OCI-LY1 (cell line): Measurements from ENCODE around the gene OVAAL.

Experiments used
- H2AFZ ChIP-seq: fragments of 200-600 bp; sonication (generic), shearing (Covaris generic); 2 replicates; pipeline ENCODE4 v1.6.0; 2014; ENCODE audit warnings: antibody characterized with exemption, mild to moderate bottlenecking, low read length
- H3F3A ChIP-seq: fragments of 200-600 bp; sonication (generic), shearing (Covaris generic); 2 replicates; pipeline ENCODE4 v1.6.0; 2014; ENCODE audit warnings: mild to moderate bottlenecking, antibody characterized with exemption, low read length, moderate library complexity; ENCODE audit not compliant: insufficient read depth
- H3K27ac ChIP-seq: fragments of 200-600 bp; sonication (generic); 2 replicates; pipeline ENCODE4 v1.5.1; 2014; ENCODE audit warnings: low read length, mixed run types, mild to moderate bottlenecking, low read depth; ENCODE audit not compliant: poor library complexity, severe bottlenecking
- H3K27me3 ChIP-seq: fragments of 200-600 bp; sonication (generic); 2 replicates; pipeline ENCODE4 v1.6.0; 2014; ENCODE audit warnings: antibody characterized with exemption, mild to moderate bottlenecking, low read length, moderate library complexity; ENCODE audit not compliant: insufficient read depth
- H3K36me3 ChIP-seq: fragments of 200-600 bp; sonication (generic); 2 replicates; pipeline ENCODE4 v1.6.1; 2014; ENCODE audit warnings: mild to moderate bottlenecking, antibody characterized with exemption, low read length, moderate library complexity, mixed read lengths; ENCODE audit not compliant: insufficient read depth
- H3K4me1 ChIP-seq: fragments of 200-600 bp; sonication (generic); 2 replicates; pipeline ENCODE4 v1.5.1; 2014; ENCODE audit warnings: mild to moderate bottlenecking, low read length, moderate library complexity; ENCODE audit not compliant: insufficient read depth, severe bottlenecking
- H3K4me2 ChIP-seq: fragments of 200-600 bp; sonication (generic), shearing (Covaris generic); 2 replicates; pipeline ENCODE4 v1.6.1; 2014; ENCODE audit warnings: low read length
- H3K4me3 ChIP-seq: fragments of 200-600 bp; sonication (generic); 2 replicates; pipeline ENCODE4 v1.5.1; 2014; ENCODE audit warnings: low read length, low read depth, mild to moderate bottlenecking, mixed read lengths; ENCODE audit not compliant: poor library complexity, severe bottlenecking
- H3K79me2 ChIP-seq: fragments of 200-600 bp; shearing (Covaris generic); 2 replicates; pipeline ENCODE4 v1.6.1; 2016; ENCODE audit warnings: mixed run types, low read length, mixed read lengths; ENCODE audit not compliant: insufficient read depth
- H3K9ac ChIP-seq: fragments of 200-600 bp; sonication (generic), shearing (Covaris generic); 2 replicates; pipeline ENCODE4 v1.6.1; 2014; ENCODE audit warnings: mild to moderate bottlenecking, low read length, mixed read lengths
- H3K9me2 ChIP-seq: fragments of 200-600 bp; sonication (generic), shearing (Covaris generic); 2 replicates; pipeline ENCODE4 v1.6.1; 2014; ENCODE audit warnings: low read depth, mild to moderate bottlenecking, low read length, mixed read lengths
- H3K9me3 ChIP-seq: fragments of 200-600 bp; shearing (Covaris generic); 2 replicates; pipeline ENCODE4 v1.6.1; 2014; ENCODE audit warnings: low read length, mixed read lengths
- H4K20me1 ChIP-seq: fragments of 200-600 bp; sonication (generic), shearing (Covaris generic); 2 replicates; pipeline ENCODE4 v1.6.0; 2016; ENCODE audit warnings: mild to moderate bottlenecking, low read length; ENCODE audit not compliant: insufficient read depth
- EZH2 ChIP-seq: fragments of 200-600 bp; sonication (generic), shearing (Covaris generic); IDR thresholded peaks from 2 replicates; pipeline ENCODE4 v1.8.0; 2017; ENCODE audit warnings: borderline replicate concordance, mixed run types, mild to moderate bottlenecking, antibody characterized with exemption, low read length, moderate library complexity, mixed read lengths
- TF ChIP-seq, protein P1 (sequence below): fragments of 200-600 bp; sonication (generic), shearing (Covaris generic); IDR thresholded peaks from 2 replicates; pipeline ENCODE4 v1.5.1; 2017; ENCODE audit warnings: mild to moderate bottlenecking, antibody characterized with exemption, low read length, moderate library complexity, mixed read lengths

The OVAAL gene

GRCh38 chr1:180521474-180522212 is 37.1 kb upstream of the OVAAL start:
- Histone ChIP-seq H3K9ac (no peak overlapping the region), H2AFZ (no peak overlapping the region), H3K79me2 (no peaks in the 10 kb centered on the region), H3F3A (no peaks in the 10 kb centered on the region), H3K4me2 (no peak overlapping the region), H3K27me3 (0 out of 2 replicates have a peak, but pooled peaks cover 3% of the 10 kb centered on the region), H4K20me1 (no peaks in the 10 kb centered on the region), H3K4me3 (no peak overlapping the region), H3K9me3 (no peaks in the 10 kb centered on the region), H3K4me1 (no peaks in the 10 kb centered on the region), H3K27ac (no peak overlapping the region), H3K9me2 (no peaks in the 10 kb centered on the region), H3K36me3 (no peaks in the 10 kb centered on the region)
- TF ChIP-seq EZH2: no peak
- TF ChIP-seq, protein P1, sequence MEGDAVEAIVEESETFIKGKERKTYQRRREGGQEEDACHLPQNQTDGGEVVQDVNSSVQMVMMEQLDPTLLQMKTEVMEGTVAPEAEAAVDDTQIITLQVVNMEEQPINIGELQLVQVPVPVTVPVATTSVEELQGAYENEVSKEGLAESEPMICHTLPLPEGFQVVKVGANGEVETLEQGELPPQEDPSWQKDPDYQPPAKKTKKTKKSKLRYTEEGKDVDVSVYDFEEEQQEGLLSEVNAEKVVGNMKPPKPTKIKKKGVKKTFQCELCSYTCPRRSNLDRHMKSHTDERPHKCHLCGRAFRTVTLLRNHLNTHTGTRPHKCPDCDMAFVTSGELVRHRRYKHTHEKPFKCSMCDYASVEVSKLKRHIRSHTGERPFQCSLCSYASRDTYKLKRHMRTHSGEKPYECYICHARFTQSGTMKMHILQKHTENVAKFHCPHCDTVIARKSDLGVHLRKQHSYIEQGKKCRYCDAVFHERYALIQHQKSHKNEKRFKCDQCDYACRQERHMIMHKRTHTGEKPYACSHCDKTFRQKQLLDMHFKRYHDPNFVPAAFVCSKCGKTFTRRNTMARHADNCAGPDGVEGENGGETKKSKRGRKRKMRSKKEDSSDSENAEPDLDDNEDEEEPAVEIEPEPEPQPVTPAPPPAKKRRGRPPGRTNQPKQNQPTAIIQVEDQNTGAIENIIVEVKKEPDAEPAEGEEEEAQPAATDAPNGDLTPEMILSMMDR: no peak

GRCh38 chr1:180522213-180522515 is 36.6 kb upstream of the OVAAL start:
- Histone ChIP-seq H3K9me3 (no peaks in the 10 kb centered on the region), H4K20me1 (no peaks in the 10 kb centered on the region), H3K27ac (no peak overlapping the region), H3K9ac (no peak overlapping the region), H3F3A (no peaks in the 10 kb centered on the region), H2AFZ (no peak overlapping the region), H3K4me1 (no peaks in the 10 kb centered on the region), H3K27me3 (peaks cover 8% of the 10 kb centered on the region; the same call in 1 of the 2 replicates), H3K79me2 (no peaks in the 10 kb centered on the region), H3K9me2 (no peaks in the 10 kb centered on the region), H3K4me3 (no peak overlapping the region), H3K4me2 (no peak overlapping the region), H3K36me3 (no peaks in the 10 kb centered on the region)
- no peak for TF ChIP-seq EZH2
- TF ChIP-seq, protein P1: no peak

DNA sequence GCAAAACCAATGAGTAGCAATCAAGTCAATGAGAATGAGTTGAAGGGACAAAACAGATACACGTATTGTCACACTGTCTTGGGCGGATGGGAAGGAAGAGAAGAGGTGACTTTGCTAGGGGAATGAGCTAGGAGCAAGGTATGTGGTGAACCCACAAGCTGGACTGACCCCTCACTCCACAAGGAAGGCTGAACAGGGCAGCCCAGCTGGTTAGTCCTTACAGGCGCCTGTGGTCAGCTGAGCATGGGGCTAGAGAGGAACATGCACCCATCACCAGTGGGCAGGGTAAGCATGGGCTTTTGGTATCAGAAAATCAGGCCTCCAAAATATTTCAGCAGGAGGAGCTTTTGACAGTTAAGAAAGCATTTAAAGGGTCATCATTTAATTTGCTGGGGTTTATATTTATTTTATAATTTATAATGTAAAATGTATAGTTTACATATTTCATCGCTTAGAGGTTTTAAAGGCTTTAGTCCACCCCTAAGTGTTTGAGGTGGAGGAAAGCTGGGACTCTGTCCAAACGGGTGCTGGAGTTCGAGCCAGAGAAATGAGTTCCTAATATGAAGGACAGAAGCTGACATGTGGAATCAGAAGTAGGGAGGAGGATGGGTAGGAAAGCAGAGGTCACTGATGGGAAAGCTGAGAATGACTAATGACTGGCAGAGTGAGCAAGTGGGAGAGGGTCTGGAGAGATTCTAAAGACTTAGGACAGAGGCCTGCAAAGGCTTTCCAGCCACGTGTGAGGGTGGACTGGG is 34.4 kb upstream of the OVAAL start:
- H3K9me2 ChIP-seq: no peaks in the 10 kb centered on the region
- no peak overlapping the region for H3K4me3 ChIP-seq
- H3K27me3 ChIP-seq: peaks cover 9% of the 10 kb centered on the region; the same call in 1 of the 2 replicates
- H2AFZ ChIP-seq: no peak overlapping the region
- H3F3A ChIP-seq: no peaks in the 10 kb centered on the region
- TF ChIP-seq EZH2: no peak
- TF ChIP-seq, protein P1: no peak
- no peak overlapping the region for H3K27ac ChIP-seq
- no peaks in the 10 kb centered on the region for H3K36me3 ChIP-seq
- H3K9ac ChIP-seq: no peak overlapping the region
- H3K4me2 ChIP-seq: no peak overlapping the region
- no peaks in the 10 kb centered on the region for H3K79me2 ChIP-seq
- H3K4me1 ChIP-seq: no peaks in the 10 kb centered on the region
- H3K9me3 ChIP-seq: no peaks in the 10 kb centered on the region
- H4K20me1 ChIP-seq: no peaks in the 10 kb centered on the region
